Measurements from ENCODE around the gene ZNF710. TPM values are rescaled to one million over a fixed set of nuclear protein-coding genes. Genes with fewer than 3 reads are reported as not detected.

ZNF710 gene
- total RNA-seq, 1 donor from 2014 or later = 26.8 TPM

GRCh38 chr15:90080458-90080755 lies 79.3 kb downstream of the ZNF710 start:
- TF ChIP-seq CTCF (IDR thresholded peaks at IDR 0.05; ENCODE audit: insufficient read depth, low read length, poor library complexity, severe bottlenecking) = no peak
- Histone ChIP-seq H3K36me3 (ENCODE audit: control insufficient read depth, insufficient read depth, low read length) (peaks cover 7% of the 10 kb centered on the region), H3K4me3 (ENCODE audit: low read depth, low read length) (no peak overlapping the region), H3K27me3 (ENCODE audit: control insufficient read depth, insufficient read depth, low read length) (no peaks in the 10 kb centered on the region)
- no peak for DNase-seq (ENCODE audit: low read depth)

GRCh38 chr15:90080818-90081393 lies 79.8 kb downstream of the ZNF710 start:
- Histone ChIP-seq H3K4me3 (ENCODE audit: low read depth, low read length) (no peak overlapping the region), H3K36me3 (ENCODE audit: control insufficient read depth, insufficient read depth, low read length) (peaks cover 7% of the 10 kb centered on the region), H3K27me3 (ENCODE audit: control insufficient read depth, insufficient read depth, low read length) (no peaks in the 10 kb centered on the region)
- TF ChIP-seq CTCF (IDR thresholded peaks at IDR 0.05; ENCODE audit: insufficient read depth, low read length, poor library complexity, severe bottlenecking) = no peak
- DNase-seq (ENCODE audit: low read depth) = no peak

GRCh38 chr15:90082140-90082715 lies 81.1 kb downstream of the ZNF710 start:
- no peak for DNase-seq (ENCODE audit: low read depth)
- H3K36me3 ChIP-seq (ENCODE audit: control insufficient read depth, insufficient read depth, low read length) = peaks cover 7% of the 10 kb centered on the region
- H3K4me3 ChIP-seq (ENCODE audit: low read depth, low read length) = no peak overlapping the region
- no peak for TF ChIP-seq CTCF (IDR thresholded peaks at IDR 0.05; ENCODE audit: insufficient read depth, low read length, poor library complexity, severe bottlenecking)
- no peaks in the 10 kb centered on the region for H3K27me3 ChIP-seq (ENCODE audit: control insufficient read depth, insufficient read depth, low read length)

GRCh38 chr15:90083419-90083818 lies 82.3 kb downstream of the ZNF710 start:
- Histone ChIP-seq H3K4me3 (ENCODE audit: low read depth, low read length) (no peak overlapping the region), H3K36me3 (ENCODE audit: control insufficient read depth, insufficient read depth, low read length) (peaks cover 10% of the 10 kb centered on the region), H3K27me3 (ENCODE audit: control insufficient read depth, insufficient read depth, low read length) (no peaks in the 10 kb centered on the region)
- no peak for TF ChIP-seq CTCF (IDR thresholded peaks at IDR 0.05; ENCODE audit: insufficient read depth, low read length, poor library complexity, severe bottlenecking)
- DNase-seq (ENCODE audit: low read depth) = no peak

GRCh38 chr15:90083954-90084607 lies 83.0 kb downstream of the ZNF710 start:
- Histone ChIP-seq H3K4me3 (ENCODE audit: low read depth, low read length) (no peak overlapping the region), H3K27me3 (ENCODE audit: control insufficient read depth, insufficient read depth, low read length) (no peaks in the 10 kb centered on the region), H3K36me3 (ENCODE audit: control insufficient read depth, insufficient read depth, low read length) (peaks cover 10% of the 10 kb centered on the region)
- TF ChIP-seq CTCF (IDR thresholded peaks at IDR 0.05; ENCODE audit: insufficient read depth, low read length, poor library complexity, severe bottlenecking) = no peak
- no peak for DNase-seq (ENCODE audit: low read depth)
